NCI-H1436 treated with DMSO at 0.1 percent for 48 hours (cell line): ENCODE measurements around the gene AGPAT3.

ENCODE experiments used
- DNase-seq: peaks from one replicate; lab custom pipeline; 2025; lab: John Stamatoyannopoulos, UW

The AGPAT3 gene

DNA sequence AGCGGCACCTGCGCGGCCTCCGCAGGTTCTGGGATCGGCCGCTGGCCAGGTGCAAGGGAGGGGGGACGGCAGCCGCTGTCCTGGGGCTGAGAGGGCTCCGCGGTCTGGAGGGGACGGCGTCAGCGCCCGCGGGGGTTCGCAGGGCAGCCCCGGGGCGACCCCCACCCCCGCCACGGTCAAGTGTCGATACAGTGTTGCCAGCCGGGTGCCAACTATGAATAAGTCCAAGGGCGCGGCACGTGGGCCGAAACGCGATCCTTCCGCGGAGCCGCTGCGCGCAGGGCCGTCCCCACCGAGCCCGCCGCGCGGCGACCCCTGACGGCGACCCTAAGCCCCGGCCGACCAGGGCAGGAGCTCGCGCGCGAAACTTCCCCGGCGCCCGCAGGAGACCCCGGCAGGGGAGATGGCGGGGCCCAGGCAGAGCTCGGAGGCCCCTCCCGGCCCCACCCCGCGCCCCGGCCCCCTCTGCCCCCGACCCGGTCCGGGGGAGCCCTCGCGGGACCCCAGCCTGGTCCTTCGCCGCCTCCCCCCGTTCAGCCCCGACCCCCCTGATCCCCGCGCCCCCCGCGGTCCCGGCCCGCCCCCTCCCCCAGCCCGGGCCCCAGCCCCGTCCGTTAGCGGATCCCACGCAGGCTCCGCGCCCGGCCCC lies 586 bp upstream of the AGPAT3 start:
- no peak for DNase-seq

DNA sequence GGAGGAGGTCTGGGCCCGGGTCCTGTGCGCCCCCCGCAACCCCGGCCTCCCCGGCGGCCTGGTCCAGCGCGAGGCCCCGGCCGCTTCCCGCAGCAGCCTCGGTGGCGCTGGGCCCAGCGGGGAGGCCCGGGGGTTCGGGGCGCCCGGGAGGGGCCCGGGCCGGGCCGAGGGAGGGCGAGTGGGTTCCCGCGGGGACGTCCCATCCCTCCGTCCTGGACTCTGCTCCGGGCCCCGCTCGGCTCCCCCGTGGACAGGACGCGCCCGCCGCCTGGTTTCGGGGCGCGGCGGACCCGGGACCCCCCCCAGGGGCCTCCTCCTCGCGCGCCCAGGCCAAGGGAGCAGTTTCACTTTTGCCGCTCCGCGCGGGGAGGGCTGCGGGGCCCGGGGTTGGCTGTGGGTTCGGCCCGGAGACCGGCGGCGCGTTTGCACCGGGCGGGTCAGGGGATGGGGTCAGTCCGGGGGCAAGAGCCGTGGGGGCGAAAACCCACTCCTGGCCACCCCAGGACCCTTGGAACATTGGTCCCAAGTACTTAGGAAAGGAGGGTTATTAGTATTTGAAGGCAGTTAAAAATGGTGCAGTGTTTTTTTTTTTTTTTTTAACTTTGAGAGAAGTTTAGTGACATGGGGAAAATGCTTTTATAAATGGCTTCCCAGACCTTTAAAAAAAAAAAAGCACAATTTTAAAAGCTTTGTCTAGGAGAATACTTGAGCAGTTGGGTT lies 677 bp downstream of the AGPAT3 start:
- DNase-seq: no peak

DNA sequence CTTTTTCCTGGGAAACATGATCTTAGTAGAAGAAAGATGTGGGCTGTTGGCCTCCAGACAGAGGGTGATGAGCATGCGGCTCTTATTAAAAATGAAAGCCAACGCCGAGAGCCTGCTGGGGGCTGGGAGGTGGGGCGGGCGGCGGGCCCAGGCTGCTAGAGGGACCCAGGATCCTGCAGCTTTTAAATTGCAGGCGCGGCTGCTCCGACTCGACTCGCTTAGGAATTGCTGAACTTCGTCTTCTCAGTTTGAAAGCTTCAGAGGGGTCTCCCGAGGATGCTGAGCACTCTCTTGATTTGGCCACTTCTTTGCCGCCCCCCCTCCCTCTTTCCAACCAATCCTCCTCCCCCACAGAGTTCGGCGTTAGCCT lies 1.2 kb downstream of the AGPAT3 start:
- no peak for DNase-seq

DNA sequence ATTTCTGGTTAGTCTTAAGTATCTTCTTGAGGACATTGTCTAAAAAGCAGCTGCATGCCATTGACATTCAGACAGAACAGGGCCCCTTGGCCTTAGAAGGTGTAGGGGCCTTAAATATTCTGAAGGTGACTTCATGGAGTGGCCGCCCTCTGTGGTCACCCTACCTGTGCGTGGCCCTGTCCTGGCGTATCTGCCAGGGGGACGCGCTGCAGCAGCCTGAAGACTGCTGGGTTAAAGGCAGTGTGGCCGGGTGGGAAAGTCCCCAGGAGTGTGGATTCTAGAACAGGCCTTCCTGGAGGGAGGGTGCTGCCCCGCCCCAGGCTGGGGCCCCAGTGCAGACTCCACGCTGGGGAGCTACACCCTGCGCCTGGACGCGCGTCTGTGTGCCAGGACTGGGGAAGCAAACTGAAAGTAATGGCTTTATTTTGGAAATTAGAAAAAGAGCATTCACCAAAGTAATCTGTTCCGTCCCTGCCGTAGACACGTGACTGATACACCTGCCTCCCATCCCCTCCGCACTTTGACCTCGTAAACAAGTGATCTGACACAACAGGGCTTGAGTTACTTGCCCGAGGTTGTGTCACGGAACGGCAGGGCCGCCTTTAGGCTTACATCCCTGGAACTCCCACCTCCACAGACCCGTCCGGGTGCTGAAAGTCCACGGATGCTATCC lies 1.8 kb downstream of the AGPAT3 start:
- DNase-seq: no peak

DNA sequence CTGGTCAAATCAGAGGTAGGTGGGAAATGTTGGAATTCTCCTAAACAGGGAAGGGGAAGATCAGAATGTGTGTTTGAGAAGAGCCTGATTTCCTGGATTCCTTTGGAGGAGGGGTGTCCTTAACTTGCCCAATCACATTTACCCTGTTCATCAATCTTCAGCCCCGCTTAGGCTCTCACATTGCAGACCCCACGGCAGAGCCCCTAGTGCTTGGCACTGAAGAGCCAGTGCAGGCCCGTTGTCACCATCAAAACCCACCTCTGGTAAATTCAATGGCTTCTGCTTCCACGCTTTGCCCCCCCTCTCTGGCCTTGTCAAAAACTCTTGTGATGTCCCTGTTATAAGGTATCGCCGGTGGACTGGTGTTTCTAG lies 2.3 kb downstream of the AGPAT3 start:
- no peak for DNase-seq

DNA sequence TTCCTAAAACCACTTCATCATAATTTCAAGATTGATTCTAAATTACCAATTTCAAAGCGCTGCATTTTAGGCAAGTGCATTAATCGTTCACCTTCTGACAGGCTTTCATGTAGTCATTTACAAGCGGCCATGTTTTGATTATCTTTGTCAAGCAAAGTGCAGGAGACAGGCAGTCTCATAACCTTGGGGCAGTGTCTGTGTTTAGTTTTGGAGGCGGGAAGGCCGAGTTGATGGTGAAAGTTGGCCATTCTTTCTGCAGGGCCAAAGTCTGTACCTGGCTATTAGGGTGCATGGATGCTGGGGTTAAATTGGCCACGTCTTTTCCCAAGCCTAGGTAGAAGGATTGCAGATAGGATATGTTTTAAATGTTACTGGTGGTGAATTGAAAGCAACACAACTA lies 2.9 kb downstream of the AGPAT3 start:
- no peak for DNase-seq

DNA sequence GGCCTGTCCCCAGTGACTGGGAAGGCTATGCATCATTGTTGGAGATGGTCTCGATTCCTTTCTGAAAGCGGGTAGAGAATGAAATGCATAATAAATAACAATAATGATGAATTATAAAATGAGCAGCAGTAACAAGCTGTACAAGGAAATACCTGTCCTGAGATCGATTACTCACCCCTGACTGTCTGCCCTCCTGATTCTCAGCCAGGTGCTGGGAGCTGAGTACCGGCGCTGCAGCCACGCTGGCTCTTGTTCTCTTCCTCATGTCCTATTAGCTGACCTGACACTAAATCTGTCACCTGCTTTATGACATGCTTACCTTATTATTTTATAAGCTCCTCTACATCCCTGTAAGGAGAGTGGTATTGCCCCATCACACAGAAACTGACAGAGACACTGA lies 3.4 kb downstream of the AGPAT3 start:
- DNase-seq: no peak

DNA sequence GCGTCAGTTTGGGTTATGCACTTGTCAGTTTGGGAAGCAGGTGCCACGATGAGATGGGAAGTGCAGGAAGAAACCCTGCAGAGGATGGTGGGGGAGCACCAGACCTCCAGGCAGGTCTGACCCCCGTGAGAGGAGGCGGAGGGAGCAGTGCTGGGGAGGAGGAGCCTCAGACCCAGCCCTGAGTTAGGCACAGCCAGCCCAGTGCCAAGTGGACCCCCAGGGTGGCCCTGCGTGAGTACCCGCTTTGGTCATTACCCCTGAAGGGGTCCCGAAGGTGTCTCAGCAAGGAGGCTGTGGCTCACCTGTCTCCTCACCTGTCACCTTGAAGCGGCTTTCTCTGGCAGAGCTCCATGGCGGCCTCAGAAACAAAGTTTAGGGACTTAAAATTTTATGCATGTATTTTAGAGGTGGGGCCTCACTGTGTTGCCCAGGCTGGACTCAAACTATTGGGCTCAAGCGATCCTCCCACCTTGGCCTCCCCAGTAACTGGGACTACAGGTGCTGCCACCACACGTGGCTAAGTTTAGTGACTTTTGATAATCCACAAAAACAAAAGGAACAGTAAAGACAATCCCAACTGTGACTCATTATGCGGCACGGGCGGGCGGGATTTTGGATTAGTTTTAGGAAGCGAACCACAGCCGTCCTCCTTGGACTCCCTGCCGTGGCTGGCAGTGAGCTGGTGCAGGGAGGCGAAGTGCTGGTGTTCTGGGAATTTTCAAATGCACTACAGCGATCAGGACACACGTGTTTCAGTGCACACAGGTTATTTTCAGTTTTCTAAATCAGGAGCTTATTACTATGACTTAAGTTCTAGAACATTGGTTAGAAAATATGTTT lies 4.7 kb downstream of the AGPAT3 start:
- DNase-seq: no peak

DNA sequence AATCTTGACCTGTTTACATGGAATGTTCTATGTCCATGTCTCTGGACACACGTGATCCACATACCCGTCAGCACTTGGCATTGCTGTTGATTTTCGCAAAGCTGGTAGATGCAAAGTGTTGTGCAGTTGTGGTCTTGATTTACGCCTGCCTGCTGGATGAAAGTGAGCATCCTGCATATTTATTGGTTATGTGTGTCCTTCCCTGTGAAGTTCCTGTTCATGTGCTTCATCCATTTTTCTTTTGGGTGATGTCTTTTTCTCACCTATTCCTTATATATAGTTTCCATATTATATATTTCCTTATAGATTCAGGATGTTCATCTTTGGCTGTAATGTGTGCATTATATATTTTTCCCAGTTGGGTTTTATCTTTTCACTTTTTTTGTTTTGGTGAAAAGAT lies 6.5 kb downstream of the AGPAT3 start:
- DNase-seq: no peak

DNA sequence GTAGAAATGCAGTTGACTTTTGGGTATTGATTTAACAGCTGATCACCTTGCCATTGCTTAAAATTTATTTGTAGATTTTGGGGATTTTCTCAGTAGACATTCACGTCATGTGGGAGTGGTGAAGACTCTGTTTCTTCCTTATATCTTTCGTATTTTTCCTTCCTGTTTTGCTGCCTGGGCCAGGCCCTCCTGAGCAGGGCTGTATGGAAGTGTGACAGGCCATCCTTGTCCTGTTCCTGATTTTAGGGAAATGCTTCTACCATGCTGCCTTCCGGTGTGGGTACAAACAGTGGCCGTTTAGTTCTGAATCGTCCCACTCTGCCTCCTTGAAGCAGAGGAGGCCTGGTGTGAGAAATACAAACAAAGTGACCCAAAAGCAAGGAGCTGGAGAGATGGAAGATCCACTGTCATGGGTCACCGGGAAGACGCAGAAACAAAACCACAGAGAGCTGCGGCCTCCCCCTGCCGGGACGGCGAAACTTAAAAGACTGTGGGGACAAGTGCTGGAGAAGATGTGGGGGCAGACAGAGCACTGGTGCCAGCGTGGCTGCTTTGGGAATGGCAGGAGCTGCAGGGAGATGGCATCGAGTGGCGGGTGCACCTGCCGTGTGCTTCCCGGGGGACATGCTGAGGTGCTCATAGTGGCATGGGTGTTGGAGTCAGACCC lies 7.6 kb downstream of the AGPAT3 start:
- DNase-seq: no peak

DNA sequence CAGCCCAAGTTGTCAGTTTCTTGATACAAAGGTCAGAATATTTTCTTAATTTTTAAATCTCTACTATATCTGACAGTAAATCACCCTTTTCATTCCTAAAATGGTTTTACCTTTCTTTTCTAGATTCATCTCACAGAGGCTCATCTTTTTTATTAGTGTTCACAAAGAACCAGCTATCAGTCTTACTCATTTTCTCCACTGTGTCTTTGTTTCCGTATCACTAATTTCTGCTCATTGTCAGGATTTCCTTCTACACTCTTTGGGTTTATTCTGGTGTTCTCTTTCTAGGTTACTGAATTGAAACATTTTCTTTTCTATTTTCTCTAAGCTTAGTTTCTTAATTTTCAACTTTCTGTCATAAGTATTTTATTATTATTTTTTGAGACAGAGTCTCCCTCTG lies 8.7 kb downstream of the AGPAT3 start:
- DNase-seq: no peak

DNA sequence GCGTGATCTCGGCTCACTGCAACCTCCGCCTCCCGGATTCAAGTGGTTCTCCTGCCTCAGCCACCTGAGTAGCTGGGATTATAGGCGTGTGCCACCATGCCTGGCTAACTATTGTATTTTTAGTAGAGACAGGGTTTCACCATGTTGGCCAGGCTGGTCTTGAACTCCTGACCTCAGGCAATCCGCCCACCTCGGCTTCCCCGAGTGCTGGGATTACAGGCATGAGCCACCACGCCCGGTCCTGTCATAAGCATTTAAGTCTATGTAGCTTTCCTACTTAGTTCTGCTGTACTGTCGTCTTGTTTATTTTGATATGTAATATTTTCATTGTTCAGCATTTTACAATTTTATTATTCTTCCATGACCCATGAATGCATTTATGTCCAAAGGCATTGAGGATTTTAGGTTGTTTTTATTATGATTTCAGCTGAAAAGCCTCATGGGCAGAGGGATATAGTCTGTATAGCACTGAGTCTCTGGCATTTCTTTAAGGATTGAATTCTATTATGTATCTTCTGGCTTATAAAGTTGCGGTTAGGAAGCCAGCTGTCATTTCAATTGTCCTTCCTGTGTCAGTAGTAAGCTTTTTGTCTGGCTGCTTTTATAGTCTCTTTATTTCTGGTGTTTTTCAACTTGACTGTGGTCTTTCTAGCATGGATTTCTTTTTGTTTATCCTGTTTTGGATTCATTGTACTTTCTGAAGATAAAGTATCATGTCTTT lies 9.2 kb downstream of the AGPAT3 start:
- no peak for DNase-seq

DNA sequence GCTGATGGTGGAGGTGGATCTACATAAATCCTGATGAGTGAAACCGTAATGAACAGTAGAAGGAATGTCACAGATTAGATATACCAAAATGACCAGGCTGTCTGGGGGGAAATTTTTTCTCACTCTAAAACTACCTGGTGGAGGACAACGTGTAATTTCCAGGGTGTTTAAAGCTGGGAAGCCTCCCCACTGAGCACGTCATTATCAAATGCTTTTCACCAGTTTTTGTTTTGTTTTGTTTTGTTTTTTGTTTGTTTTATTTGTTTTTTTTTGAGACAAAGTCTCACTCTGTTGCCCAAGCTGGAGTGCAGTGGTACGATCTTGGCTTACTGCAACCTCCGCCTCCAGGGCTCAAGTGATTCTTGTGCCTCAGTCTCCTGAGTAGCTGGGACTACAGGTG lies 11.6 kb downstream of the AGPAT3 start:
- DNase-seq: no peak

DNA sequence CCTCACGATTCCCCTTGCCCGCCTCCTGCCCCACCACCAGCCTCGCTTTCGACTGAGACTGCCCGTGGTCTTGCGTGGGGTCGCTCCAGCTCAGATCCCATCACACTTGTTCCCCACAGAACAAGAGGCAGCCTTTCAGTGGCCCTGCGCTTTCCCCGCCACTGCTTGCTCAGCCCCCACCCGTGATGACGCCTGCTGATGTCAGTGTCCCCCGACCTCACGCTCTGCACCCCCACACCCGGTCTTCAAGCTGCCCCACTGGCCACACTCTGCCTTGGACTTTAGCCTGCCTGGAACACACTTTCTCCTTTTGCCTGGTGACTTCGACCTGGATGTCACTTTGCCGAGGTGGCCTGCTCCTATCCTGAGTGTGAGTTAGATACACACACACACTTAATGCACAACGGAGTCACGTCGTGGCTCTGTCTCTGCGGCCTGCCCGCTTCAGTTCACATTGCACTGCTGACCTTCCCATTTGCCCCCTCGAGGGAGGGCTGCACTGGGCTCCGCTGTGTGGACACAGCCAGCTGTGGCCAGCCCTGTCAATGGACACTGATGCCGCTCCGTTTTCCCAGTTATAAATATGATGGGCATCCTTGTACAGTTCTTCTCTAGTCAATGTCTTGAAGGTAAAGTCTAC lies 13.0 kb downstream of the AGPAT3 start:
- DNase-seq: no peak

DNA sequence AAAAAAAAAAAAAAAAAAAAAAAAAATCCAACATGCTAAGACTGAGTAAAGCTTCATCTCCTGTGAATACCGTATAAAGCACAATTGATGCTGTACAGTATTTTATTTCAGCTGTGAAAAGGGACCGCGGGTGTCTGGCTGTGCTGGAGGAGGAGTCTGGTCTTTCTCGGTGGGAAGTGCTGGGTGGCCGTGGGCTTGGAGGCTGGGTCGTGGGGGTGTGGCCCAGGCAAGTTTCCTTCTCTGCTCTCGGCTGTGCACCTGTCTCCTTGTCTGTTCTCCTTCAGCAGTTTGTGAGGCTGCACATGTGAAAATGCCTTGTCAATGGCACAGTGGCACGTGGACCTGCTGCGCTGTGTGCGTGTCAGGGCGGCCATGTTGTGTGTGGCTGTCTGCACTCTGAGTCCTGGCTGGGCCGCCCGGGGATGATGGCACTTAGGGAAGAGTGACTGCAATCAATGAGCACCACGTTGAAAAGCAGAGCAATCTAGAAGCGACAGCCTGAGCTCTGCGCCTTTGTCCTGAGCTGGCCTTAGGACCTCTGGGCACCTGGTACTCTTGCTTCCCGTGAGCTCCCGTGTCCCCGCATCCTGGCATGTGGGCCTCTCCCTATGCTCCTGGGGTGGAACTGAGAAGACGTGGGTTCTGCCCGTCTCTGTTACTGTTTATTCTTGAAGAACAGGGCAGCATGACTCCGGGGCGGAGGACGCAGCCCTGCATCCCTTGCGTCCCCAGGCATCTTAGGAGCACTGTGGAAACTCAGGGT lies 14.5 kb downstream of the AGPAT3 start:
- DNase-seq: no peak

DNA sequence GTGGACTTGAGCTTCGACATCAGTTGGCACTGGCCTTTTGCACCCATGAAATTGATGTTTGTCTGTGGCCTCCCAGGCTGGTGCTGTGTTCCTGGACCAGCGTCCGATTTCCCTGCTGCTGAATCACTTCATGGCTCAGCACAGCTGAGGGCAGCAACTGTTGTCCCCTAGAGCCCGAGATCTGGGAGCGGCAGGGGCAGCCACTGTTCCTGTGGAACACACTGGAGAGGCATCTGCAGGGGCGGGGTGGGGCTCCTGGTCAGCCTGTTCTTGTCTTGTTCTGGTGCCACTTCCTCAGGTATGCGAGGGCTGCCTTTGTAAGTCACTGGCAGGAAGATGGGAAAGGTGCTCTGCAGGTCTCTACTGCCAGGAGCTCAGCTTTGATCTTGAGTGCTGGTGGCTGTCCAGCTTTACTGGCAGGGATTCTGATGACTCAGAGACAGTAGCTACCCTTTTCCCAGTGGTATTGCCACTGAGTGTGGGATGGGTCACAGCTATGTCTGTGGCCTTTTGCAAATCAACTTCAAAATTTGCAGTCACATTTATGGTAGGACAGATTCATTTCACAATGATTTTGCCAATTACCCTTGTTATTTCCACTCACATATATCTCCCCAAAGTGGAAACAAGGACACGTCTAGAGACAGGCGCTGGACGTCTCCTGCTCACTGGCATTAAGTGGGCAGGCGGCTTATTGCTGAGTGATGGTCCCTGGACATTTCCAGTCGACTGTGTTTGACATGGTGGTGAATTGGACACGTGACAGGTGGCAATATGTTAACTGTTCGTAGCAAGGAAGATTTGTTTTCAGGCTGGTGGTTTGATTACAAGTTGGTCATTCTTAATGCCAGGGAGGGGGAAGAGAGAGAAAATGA lies 15.3 kb downstream of the AGPAT3 start:
- no peak for DNase-seq

DNA sequence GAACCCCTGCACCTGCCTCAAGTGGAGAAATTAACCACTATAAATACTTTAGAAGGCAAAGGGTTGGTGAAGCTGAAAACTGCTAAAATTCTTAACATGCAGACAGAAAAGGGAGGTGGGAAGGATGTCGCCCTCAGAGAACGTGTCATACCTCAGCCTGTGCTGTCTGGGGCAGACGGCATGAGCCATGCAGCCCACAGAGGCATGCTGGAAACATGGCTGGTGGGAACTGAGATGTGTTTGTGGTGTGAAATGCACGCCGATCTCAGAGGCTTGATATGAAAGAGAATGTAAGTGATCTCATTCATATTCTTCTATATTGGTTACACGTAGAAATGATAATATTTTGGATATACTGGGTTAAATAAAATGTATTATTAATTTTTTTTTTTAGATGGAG lies 16.3 kb downstream of the AGPAT3 start:
- no peak for DNase-seq

DNA sequence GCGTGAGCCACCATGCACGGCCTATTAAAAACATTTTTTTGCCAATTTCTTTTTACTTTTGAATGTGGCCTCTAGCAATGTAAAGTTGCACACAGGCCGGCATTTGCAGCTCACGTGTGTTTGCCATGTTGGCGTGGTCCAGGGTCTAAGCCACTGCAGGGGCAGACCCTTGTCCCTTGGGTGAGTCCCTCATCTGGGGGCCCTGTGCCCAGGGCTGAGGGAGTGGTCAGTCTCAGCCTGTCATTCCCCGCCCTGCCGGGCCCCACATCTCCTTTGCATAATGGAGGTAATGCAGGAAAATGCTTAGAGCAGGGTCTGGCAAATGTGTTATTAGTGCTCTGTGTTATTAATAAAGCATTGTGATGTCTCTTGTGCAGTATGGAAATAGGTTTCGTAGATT lies 16.9 kb downstream of the AGPAT3 start:
- DNase-seq: no peak

DNA sequence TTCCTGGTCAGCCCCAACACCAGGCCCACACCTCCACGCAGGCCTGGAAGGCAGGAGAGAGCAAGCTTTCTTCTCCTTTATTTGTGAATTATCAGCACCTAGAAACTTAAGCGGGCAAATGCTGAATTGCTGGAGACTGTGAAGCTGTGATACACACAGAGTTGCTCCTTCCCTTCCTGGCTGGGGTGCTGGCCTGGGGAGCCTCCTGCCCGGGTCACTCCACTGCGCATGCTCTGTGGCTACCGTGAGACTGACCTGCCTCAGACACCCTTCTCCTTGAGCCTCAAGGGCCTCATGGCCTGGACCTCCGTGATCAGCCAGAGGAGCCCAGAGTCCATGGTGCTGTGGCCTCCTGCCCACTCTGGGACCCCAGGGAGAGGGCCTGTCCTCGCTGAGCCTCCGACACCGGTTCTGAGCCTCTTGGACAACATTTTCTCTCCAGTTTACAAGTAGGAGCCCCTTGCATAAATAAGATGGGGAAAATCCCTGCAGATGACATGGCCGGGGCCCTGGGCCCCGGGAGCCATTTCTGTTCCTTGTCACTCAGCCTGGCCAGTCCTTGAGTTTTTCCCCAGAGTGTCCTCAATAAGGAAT lies 18.0 kb downstream of the AGPAT3 start:
- DNase-seq: no peak
